Stimulated activated effector memory CD8-positive, alpha-beta T cell treated with anti-CD3 and anti-CD28 coated beads, Interleukin-12 subunit alpha, Interleukin-12 subunit beta, amount 100 ng/mL, for 72 hours (primary cell): ENCODE data around the gene CCDC142.

Source experiments
- ATAC-seq: fragments of 150-1000 bp; cut with Tn5 transposase; 2 replicates; pipeline ENCODE4 v1.10.0; 2021
- DNase-seq, 2 donors: peaks; one replicate each; pipeline ENCODE4 v3.0.0; 2021 to 2022; ENCODE audit warnings: low spot score in 2 of 2
- H3K27ac Mint-ChIP-seq: one replicate; pipeline ENCODE4 v1.8.0; 2022; ENCODE audit warnings: mild to moderate bottlenecking, mixed read lengths
- H3K36me3 Mint-ChIP-seq: one replicate; pipeline ENCODE4 v1.8.0; 2022; ENCODE audit warnings: mild to moderate bottlenecking, mixed read lengths
- H3K4me1 Mint-ChIP-seq: one replicate; pipeline ENCODE4 v1.8.0; 2022; ENCODE audit warnings: mixed read lengths
- H3K4me3 Mint-ChIP-seq: one replicate; pipeline ENCODE4 v1.8.0; 2022; ENCODE audit warnings: mild to moderate bottlenecking, mixed read lengths
- H3K9me3 Mint-ChIP-seq: one replicate; pipeline ENCODE4 v1.8.0; 2022; ENCODE audit warnings: mixed read lengths

CCDC142 gene, protein sequence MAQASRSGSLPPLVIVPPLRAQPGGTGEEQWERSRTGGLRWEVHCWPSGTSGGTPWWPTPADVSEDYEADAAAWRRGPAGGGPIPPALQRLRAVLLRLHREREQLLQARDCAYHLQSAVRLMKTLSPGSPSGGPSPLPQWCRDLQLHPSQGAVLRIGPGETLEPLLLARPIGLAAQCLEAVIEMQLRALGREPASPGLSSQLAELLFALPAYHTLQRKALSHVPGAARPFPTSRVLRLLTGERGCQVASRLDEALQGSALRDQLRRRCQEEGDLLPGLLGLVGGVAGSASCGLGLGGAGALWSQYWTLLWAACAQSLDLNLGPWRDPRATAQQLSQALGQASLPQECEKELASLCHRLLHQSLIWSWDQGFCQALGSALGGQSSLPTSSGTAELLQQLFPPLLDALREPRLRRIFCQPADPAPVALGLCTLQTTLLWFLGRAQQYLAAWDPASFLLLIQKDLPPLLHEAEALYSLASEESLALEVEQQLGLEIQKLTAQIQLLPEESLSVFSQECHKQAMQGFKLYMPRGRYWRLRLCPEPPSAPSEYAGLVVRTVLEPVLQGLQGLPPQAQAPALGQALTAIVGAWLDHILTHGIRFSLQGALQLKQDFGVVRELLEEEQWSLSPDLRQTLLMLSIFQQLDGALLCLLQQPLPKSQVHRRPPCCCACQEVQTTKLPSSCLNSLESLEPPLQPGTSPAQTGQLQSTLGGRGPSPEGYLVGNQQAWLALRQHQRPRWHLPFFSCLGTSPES

GRCh38 chr2:74482801-74483674 lies at the start of gene CCDC142, which contains the start of gene TTC31:
TSS of gene CCDC142 (minus strand) at chr2:74482998. CDS start at chr2:74482837, 161 bp downstream.
TSS of gene TTC31 (plus strand) at chr2:74483081. CDS start at chr2:74483096, 15 bp downstream.
- H3K27ac Mint-ChIP-seq = peak within 1 kb of the TSS; percentile 95
- peak within 1 kb of the TSS; percentile 90 for H3K4me3 Mint-ChIP-seq
- H3K4me1 Mint-ChIP-seq = peaks cover 39% of the 10 kb centered on the region
- ATAC-seq (peak; percentile 96), DNase-seq (peak; percentile 79 to 96)
- H3K36me3 Mint-ChIP-seq = peaks cover 68% of the 10 kb centered on the region
- H3K9me3 Mint-ChIP-seq = no peaks in the 10 kb centered on the region

DNA sequence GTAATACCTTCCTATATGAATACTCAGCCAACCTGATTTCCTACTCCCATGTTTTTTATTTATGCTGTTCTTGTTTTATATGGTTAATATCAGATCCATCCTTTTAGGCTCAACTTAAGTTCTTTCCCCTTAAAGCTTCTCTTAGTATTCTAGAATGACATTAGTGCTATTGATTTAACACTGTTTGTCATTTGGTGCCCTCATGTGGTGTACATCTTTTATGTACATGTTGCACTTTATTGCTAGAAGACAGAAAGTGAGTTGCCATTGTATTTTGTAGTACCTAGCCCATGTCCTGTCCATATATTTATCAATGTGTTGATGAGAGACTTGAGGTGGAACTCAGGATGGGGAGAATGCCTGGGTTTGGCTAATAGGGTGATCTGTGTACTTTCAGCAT lies 49.4 kb upstream of the CCDC142 start:
- Mint-ChIP-seq H3K9me3 (no peaks in the 10 kb centered on the region), H3K4me3 (peak overlapping the region; percentile 98), H3K4me1 (peaks cover 38% of the 10 kb centered on the region), H3K27ac (peak overlapping the region; percentile 32), H3K36me3 (peaks cover 64% of the 10 kb centered on the region)
- no peak for ATAC-seq
- no peak for DNase-seq

DNA sequence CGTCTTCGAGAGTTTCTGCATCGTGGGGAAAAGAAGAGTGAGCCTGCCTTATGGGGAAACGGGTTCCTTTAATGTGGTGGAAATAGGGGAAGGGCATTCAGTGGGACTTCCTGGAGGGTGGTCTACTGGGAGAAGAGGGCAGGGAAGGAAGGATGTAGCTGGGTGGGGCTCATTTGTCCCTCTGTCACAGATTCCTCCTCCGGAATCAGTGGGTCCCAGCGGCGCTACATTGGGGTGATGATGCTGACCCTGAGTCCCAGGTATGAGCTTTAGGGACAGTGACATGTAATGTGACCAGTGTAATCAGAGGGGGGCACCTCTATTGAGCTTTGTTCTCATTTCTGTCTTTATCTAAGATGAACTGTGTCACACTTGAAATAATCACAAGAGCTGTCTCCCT lies 48.9 kb upstream of the CCDC142 start:
- ATAC-seq (no peak), DNase-seq (no peak)
- Mint-ChIP-seq H3K27ac (peak overlapping the region; percentile 96), H3K9me3 (no peaks in the 10 kb centered on the region), H3K4me1 (peaks cover 42% of the 10 kb centered on the region), H3K4me3 (peak overlapping the region; percentile 98), H3K36me3 (peaks cover 69% of the 10 kb centered on the region)

DNA sequence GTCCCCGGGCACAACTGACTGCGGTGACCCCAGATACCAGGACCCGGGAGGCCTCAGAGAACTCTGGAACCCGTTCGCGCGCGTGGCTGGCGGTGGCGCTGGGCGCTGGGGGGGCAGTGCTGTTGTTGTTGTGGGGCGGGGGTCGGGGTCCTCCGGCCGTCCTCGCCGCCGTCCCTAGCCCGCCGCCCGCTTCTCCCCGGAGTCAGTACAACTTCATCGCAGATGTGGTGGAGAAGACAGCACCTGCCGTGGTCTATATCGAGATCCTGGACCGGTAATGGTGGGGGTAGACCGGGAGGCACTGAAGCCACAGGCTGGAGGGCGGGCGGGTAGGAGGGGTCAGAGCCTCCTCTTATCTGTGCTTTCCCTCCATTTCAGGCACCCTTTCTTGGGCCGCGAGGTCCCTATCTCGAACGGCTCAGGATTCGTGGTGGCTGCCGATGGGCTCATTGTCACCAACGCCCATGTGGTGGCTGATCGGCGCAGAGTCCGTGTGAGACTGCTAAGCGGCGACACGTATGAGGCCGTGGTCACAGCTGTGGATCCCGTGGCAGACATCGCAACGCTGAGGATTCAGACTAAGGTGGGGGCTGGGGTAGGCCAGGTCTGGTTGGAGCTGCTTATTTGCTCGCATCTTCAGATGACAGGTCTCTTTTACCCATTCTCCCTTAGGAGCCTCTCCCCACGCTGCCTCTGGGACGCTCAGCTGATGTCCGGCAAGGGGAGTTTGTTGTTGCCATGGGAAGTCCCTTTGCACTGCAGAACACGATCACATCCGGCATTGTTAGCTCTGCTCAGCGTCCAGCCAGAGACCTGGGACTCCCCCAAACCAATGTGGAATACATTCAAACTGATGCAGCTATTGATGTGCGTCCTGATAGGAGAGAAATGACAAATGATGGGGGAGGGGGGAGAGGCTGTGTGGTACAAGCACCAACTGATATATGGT lies 47.7 kb upstream of the CCDC142 start:
- Mint-ChIP-seq H3K9me3 (no peaks in the 10 kb centered on the region), H3K36me3 (peaks cover 79% of the 10 kb centered on the region), H3K4me1 (peaks cover 48% of the 10 kb centered on the region), H3K27ac (peak overlapping the region; percentile 96), H3K4me3 (peak overlapping the region; percentile 98)
- ATAC-seq (peak; percentile 55), DNase-seq (peak; percentile 40 to 82)

- peaks cover 87% of the 10 kb centered on the region for H3K36me3 Mint-ChIP-seq
- H3K4me1 Mint-ChIP-seq = peaks cover 48% of the 10 kb centered on the region
- DNase-seq = peak; percentile 76 to 96
These were observed 46.8 kb upstream of the CCDC142 start, which contains the start of the genes AUP1 and HTRA2 for GRCh38 chr2:74529357-74530238. TSS of gene AUP1 (minus strand) at chr2:74529706. CDS start at chr2:74529629, 77 bp downstream. TSS of gene HTRA2 (plus strand) at chr2:74529933. CDS start at chr2:74530007, 74 bp downstream.

GRCh38 chr2:74528600-74529356 lies 46.0 kb upstream of the CCDC142 start:
- H3K4me3 Mint-ChIP-seq = peak overlapping the region; percentile 98
- H3K9me3 Mint-ChIP-seq = no peaks in the 10 kb centered on the region
- peaks cover 48% of the 10 kb centered on the region for H3K4me1 Mint-ChIP-seq
- DNase-seq (no peak), ATAC-seq (peak; percentile 2)
- peaks cover 86% of the 10 kb centered on the region for H3K36me3 Mint-ChIP-seq
- peak overlapping the region; percentile 96 for H3K27ac Mint-ChIP-seq

More at GRCh38 chr2:74529357-74530238, 46.8 kb upstream of the CCDC142 start, which contains the start of the genes AUP1 and HTRA2:
- peak; percentile 91 for ATAC-seq
- Mint-ChIP-seq H3K9me3 (no peaks in the 10 kb centered on the region), H3K27ac (peak within 1 kb of the TSS; percentile 96), H3K4me3 (peak within 1 kb of the TSS; percentile 98)

GRCh38 chr2:74527741-74528140 lies 44.9 kb upstream of the CCDC142 start:
- no peak for ATAC-seq
- Mint-ChIP-seq H3K27ac (peak overlapping the region; percentile 96), H3K9me3 (no peaks in the 10 kb centered on the region), H3K4me1 (peaks cover 48% of the 10 kb centered on the region), H3K36me3 (peaks cover 76% of the 10 kb centered on the region), H3K4me3 (peak overlapping the region; percentile 98)
- no peak for DNase-seq

DNA sequence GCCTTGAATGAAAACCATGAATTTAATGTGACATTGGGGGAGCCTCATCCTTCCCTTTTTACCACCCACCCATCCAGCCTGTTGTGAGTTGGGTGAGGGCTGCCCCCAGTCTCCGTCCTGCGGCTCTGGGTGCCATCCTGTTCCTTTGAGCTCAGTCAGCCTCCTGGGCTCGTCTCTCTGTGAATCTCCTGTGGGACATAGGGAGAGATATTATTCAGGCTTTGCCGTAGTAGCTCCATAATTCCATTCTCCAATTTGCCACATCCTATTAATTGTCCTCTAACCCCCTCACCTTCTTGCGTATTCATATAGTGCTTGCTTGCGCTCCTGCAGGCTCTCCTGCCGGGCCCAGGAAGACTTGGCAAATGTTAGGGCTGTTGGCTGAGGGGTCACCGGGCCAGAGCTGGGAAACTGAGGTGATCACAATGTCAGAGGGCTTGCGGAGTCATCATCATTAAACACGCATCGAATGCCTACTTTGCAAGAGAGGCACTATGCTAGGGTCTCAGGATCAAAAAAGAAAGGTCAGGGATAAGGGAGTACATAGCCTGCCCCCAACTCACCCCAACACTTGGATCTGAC lies 43.9 kb upstream of the CCDC142 start:
- H3K4me1 Mint-ChIP-seq = peaks cover 40% of the 10 kb centered on the region
- DNase-seq = no peak
- no peak overlapping the region for H3K27ac Mint-ChIP-seq

DNA sequence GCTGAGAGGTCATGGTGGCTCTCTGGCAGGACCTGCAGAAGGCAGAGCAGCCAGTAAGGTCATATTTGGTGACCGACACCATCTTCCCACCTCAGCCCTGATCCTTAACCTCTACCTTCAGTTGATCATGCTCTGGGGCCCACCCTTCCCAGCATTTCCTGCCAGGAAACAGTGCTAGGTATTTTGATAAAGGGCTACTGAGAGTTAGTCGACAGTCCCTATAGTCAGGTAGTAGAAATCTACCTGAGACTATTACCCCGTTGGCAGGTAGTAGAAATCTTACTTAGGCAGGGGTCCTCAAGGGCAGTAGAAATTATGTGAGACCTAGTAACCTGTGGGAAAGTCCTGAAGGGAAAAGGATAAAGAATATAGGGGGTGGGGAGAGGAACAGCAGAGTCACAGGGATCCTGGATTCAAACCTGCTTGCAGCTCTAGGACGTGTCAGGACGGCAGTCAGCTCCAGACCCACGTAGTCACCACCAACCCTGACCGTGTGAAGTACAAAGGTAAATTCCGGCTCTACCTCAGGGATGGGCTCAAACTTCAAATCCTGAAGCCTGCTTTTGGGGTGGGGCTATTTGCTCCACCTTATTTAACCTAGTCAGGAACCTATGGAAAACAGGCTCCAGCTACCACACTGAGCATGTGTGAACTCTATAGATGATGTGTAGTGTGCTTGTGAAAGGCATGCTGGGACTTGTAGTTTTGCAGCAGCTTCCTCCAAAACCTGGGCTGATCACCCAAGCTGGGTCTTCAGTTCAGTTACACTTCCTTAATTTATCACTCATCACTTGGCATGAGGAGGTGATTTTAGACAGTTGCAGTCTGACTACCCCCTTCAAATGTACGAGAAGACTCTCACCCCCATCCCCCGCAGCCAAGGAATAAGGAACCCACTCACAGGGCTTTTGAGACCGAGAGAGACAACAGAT lies 43.2 kb upstream of the CCDC142 start, which contains the start of gene DQX1:
DQX1 (minus strand) TSS at position 515 of the 932 bp plus-strand sequence; CDS start at position 13, 502 bp downstream.
- Mint-ChIP-seq H3K4me3 (peak within 1 kb of the TSS; percentile 98), H3K9me3 (no peaks in the 10 kb centered on the region), H3K4me1 (peaks cover 32% of the 10 kb centered on the region), H3K27ac (no peak within 1 kb of the TSS), H3K36me3 (peaks cover 58% of the 10 kb centered on the region)
- no peak for ATAC-seq
- DNase-seq = no peak

More for the DNA sequence above, 43.9 kb upstream of the CCDC142 start:
- Mint-ChIP-seq H3K36me3 (peaks cover 66% of the 10 kb centered on the region), H3K9me3 (no peaks in the 10 kb centered on the region), H3K4me3 (peak overlapping the region; percentile 98)
- no peak for ATAC-seq

DNA sequence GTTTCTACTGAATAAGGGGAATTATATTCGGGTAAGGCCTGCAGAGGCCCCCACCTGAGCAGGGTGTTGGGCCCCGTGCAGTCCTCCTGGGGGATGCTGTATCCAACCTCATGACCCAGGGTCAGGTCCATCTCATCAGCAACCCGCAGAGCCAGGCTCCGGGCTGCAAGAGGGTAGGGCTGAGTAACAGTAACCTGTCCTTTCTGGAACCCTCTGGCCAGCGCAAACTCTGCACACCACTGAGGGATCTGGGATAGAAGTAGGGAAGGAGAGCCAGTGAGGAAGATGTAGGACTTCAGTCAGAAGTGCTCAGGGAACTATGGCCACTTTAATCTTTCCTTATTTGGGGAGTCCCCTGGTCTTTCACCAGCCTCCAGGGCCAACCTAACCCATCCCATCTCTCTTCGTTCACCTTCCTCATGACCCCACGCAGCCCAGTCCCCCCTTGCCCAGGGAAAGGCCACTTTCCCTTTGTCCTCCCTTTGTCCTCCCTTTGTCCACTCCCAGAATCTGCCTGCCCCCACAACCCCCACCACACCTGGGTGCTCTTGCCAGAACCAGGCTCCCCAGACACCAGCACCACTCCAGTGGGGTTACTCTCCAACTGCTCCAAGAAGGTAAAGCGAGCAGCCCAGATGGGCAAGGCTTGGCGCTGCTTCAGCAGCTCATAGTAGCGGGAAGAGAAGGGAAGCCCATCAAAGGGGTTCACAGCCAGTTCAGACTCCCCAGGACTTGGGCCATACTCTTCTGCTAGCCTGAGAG lies 42.3 kb upstream of the CCDC142 start:
- peaks cover 51% of the 10 kb centered on the region for H3K36me3 Mint-ChIP-seq
- H3K4me1 Mint-ChIP-seq = peaks cover 28% of the 10 kb centered on the region
- DNase-seq (no peak), ATAC-seq (no peak)
- H3K27ac Mint-ChIP-seq = no peak overlapping the region
- no peaks in the 10 kb centered on the region for H3K9me3 Mint-ChIP-seq
- H3K4me3 Mint-ChIP-seq = no peak overlapping the region

DNA sequence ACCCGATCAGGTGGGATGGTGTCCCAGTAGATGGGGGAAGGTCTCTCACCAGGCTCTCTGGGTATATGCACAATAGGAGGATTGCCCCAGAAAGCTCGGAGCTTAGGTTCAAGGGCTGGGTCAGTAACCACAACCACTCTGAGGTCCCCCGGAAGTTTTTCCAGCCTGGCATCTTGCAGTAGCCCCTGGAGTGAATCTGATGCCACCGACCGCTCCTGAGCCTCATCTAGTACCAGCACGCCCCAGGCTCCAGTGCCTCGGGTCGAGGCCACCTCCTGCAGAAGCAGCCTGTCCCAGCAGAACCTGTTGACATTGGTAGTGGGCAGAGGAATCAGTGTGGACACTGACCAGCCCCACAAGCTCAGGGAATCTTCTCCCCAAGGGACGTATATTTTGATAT lies 41.2 kb upstream of the CCDC142 start:
- DNase-seq (no peak), ATAC-seq (no peak)
- H3K27ac Mint-ChIP-seq = no peak overlapping the region
- H3K4me3 Mint-ChIP-seq = no peak overlapping the region
- H3K36me3 Mint-ChIP-seq = peaks cover 41% of the 10 kb centered on the region
- H3K4me1 Mint-ChIP-seq = peaks cover 27% of the 10 kb centered on the region
- no peaks in the 10 kb centered on the region for H3K9me3 Mint-ChIP-seq
